Measurements from ENCODE around the gene IKZF3.
"Not testable (repeated sequence)": the region's sequence is repeated elsewhere in the genome, so short reads cannot be mapped to it uniquely, and the experiment has no call there.

The IKZF3 gene

GRCh38 chr17:39852239-39852638 lies 11.9 kb downstream of the IKZF3 start:
- Histone ChIP-seq H3K27ac (peak overlapping the region; percentile 83), H3K4me2 (peak overlapping the region; percentile 87)

DNA sequence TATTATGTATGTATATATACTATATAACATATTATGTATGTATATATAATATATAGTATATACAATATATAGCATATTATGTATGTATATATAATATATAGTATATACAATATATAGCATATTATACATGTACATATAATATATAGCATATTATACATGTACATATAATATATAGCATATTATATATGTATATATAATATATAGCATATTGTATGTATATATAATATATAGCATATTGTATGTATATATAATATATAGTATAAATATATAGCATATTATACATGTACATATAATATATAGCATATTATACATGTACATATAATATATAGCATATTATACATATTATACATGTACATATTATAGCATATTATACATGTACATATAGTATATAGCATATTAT lies 13.9 kb downstream of the IKZF3 start:
- not testable (repeated sequence) for H3K27ac ChIP-seq; H3K36me3 ChIP-seq (ENCODE audit: insufficient read depth)
- peaks cover 92% of the 10 kb centered on the region for H3K4me1 ChIP-seq (ENCODE audit: low read depth, poor library complexity, severe bottlenecking)

More at GRCh38 chr17:39852239-39852638, 11.9 kb downstream of the IKZF3 start:
- peak overlapping the region; percentile 28; the same call in 1 of the 2 replicates for H3K9ac ChIP-seq
- H3K36me3 ChIP-seq (ENCODE audit: insufficient read depth), result no peaks in the 10 kb centered on the region
- H4K20me1 ChIP-seq (ENCODE audit: insufficient read depth), result no peaks in the 10 kb centered on the region
- peaks cover 92% of the 10 kb centered on the region for H3K4me1 ChIP-seq (ENCODE audit: low read depth, poor library complexity, severe bottlenecking)
- H3K79me2 ChIP-seq (ENCODE audit: insufficient read depth, low read depth), result peaks cover 90% of the 10 kb centered on the region
- H3K4me3 ChIP-seq (IDR thresholded peaks at IDR 0.05; ENCODE audit: insufficient read depth, low read depth, low read length), result no peak overlapping the region
- H3K27me3 ChIP-seq (ENCODE audit: insufficient read depth, low read depth), result no peaks in the 10 kb centered on the region
- H2AFZ ChIP-seq (ENCODE audit: low read depth), result no peak overlapping the region
- TF ChIP-seq, protein P1, sequence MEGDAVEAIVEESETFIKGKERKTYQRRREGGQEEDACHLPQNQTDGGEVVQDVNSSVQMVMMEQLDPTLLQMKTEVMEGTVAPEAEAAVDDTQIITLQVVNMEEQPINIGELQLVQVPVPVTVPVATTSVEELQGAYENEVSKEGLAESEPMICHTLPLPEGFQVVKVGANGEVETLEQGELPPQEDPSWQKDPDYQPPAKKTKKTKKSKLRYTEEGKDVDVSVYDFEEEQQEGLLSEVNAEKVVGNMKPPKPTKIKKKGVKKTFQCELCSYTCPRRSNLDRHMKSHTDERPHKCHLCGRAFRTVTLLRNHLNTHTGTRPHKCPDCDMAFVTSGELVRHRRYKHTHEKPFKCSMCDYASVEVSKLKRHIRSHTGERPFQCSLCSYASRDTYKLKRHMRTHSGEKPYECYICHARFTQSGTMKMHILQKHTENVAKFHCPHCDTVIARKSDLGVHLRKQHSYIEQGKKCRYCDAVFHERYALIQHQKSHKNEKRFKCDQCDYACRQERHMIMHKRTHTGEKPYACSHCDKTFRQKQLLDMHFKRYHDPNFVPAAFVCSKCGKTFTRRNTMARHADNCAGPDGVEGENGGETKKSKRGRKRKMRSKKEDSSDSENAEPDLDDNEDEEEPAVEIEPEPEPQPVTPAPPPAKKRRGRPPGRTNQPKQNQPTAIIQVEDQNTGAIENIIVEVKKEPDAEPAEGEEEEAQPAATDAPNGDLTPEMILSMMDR (conservative IDR thresholded peaks at IDR 0.05; ENCODE audit: low read depth, low read length), result no peak

DNA sequence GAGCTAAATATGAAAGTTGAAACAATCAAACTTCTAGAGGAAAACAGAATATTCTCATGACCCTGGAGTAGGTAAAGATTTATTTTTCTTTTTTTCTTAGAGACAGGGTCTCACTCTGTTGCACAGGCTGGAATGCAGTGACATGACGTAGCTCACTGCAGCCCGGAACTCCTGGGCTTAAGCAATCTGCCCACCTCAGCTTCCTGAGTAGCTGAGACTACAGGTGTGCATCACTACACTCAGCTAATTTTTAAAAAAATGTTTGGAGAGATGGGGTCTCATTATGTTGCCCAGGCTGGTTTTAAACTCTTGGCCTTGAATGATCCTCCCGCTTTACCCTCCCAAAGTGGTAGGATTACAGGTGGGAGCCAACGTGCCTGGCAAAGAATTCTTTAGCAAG lies 15.5 kb downstream of the IKZF3 start:
- H3K27me3 ChIP-seq (ENCODE audit: insufficient read depth, low read depth), result no peaks in the 10 kb centered on the region
- H4K20me1 ChIP-seq (ENCODE audit: insufficient read depth), result no peaks in the 10 kb centered on the region
- H3K4me2 ChIP-seq, result peak overlapping the region; percentile 79; the same call in 1 of the 2 replicates
- no peaks in the 10 kb centered on the region for H3K36me3 ChIP-seq (ENCODE audit: insufficient read depth)
- TF ChIP-seq, protein P1 (conservative IDR thresholded peaks at IDR 0.05; ENCODE audit: low read depth, low read length), result no peak
- peak overlapping the region; percentile 11; the same call in 1 of the 2 replicates for H3K27ac ChIP-seq
- no peak overlapping the region for H3K9ac ChIP-seq
- H3K79me2 ChIP-seq (ENCODE audit: insufficient read depth, low read depth), result peaks cover 90% of the 10 kb centered on the region
- H3K4me1 ChIP-seq (ENCODE audit: low read depth, poor library complexity, severe bottlenecking), result peaks cover 92% of the 10 kb centered on the region
- no peak overlapping the region for H3K4me3 ChIP-seq (IDR thresholded peaks at IDR 0.05; ENCODE audit: insufficient read depth, low read depth, low read length)
- H2AFZ ChIP-seq (ENCODE audit: low read depth), result no peak overlapping the region

More for the DNA sequence above, 13.9 kb downstream of the IKZF3 start:
- not testable (repeated sequence) for H3K4me2 ChIP-seq; H2AFZ ChIP-seq (ENCODE audit: low read depth); H3K9ac ChIP-seq; H4K20me1 ChIP-seq (ENCODE audit: insufficient read depth); H3K4me3 ChIP-seq (IDR thresholded peaks at IDR 0.05; ENCODE audit: insufficient read depth, low read depth, low read length); H3K27me3 ChIP-seq (ENCODE audit: insufficient read depth, low read depth)
- peaks cover 90% of the 10 kb centered on the region for H3K79me2 ChIP-seq (ENCODE audit: insufficient read depth, low read depth)

DNA sequence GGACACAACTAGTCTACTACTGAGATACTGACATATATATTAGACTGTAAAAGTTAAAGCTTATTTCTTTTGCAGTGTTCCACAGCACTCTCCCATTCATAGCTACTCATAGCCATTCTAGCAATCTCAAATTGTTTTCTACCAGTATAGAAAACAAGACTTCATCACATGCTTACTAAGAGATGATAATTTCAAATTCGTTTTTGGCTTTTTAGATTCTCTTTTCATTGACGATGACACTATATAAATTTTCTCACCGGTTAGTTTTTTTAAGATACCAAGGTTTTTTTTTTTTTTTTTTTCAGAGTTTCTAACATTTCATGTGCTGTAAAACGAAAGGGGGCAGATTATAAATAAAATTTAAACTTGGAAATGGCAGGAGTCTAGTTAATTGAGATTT lies 17.9 kb downstream of the IKZF3 start:
- H2AFZ ChIP-seq (ENCODE audit: low read depth), result no peak overlapping the region
- no peak overlapping the region for H3K4me3 ChIP-seq (IDR thresholded peaks at IDR 0.05; ENCODE audit: insufficient read depth, low read depth, low read length)
- peak overlapping the region; percentile 11; the same call in 1 of the 2 replicates for H3K27ac ChIP-seq
- H4K20me1 ChIP-seq (ENCODE audit: insufficient read depth), result no peaks in the 10 kb centered on the region
- TF ChIP-seq, protein P1 (conservative IDR thresholded peaks at IDR 0.05; ENCODE audit: low read depth, low read length), result no peak
- no peaks in the 10 kb centered on the region for H3K27me3 ChIP-seq (ENCODE audit: insufficient read depth, low read depth)
- no peaks in the 10 kb centered on the region for H3K36me3 ChIP-seq (ENCODE audit: insufficient read depth)
- H3K4me2 ChIP-seq, result peak overlapping the region; percentile 79; the same call in 1 of the 2 replicates
- H3K79me2 ChIP-seq (ENCODE audit: insufficient read depth, low read depth), result peaks cover 90% of the 10 kb centered on the region
- peaks cover 92% of the 10 kb centered on the region for H3K4me1 ChIP-seq (ENCODE audit: low read depth, poor library complexity, severe bottlenecking)
- H3K9ac ChIP-seq, result no peak overlapping the region

DNA sequence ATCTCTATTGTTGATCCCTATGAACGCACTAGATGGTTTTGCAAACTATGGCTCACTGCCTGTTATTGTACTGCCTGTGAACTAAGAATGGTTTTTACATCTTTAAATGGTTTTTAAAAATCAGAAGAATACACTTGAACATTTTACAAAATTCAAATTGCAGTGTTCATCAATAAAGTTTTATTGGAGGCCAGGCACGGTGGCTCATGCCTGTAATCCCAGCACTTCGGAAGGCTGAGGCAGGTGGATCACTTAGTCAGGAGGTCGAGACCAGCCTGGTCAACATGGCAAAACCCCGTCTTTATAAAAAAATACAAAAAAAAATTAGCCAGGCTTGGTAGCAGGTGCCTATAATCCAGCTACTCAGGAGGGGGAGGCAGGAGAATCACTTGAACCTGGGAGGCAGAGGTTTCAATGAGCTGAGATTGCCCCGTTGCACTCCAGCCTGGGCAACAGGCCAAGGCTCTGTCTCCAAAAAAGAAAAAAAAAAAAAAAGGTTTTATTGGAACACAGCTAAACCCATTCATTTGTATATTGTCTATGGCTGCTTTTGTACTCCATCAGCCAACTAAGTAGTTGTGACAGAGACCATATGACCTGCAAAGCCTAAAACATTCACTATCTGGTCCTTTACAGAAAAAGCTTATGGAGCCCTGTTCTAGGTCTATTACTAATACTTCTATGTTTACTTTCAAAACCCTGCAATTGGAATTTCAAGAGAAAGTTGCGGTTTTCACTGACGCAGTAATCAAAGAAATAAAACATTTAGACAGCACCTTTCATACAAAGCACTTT lies 18.9 kb downstream of the IKZF3 start:
- peaks cover 96% of the 10 kb centered on the region for H3K79me2 ChIP-seq (ENCODE audit: insufficient read depth, low read depth)
- H3K4me3 ChIP-seq (IDR thresholded peaks at IDR 0.05; ENCODE audit: insufficient read depth, low read depth, low read length), result no peak overlapping the region
- H4K20me1 ChIP-seq (ENCODE audit: insufficient read depth), result no peaks in the 10 kb centered on the region
- H3K36me3 ChIP-seq (ENCODE audit: insufficient read depth), result peaks cover 3% of the 10 kb centered on the region; the same call in 1 of the 2 replicates
- H2AFZ ChIP-seq (ENCODE audit: low read depth), result no peak overlapping the region
- peak overlapping the region; percentile 79 for H3K4me2 ChIP-seq
- H3K4me1 ChIP-seq (ENCODE audit: low read depth, poor library complexity, severe bottlenecking), result peaks cover 93% of the 10 kb centered on the region
- H3K27ac ChIP-seq, result peak overlapping the region; percentile 81
- TF ChIP-seq, protein P1 (conservative IDR thresholded peaks at IDR 0.05; ENCODE audit: low read depth, low read length), result no peak
- H3K27me3 ChIP-seq (ENCODE audit: insufficient read depth, low read depth), result no peaks in the 10 kb centered on the region
- H3K9ac ChIP-seq, result no peak overlapping the region
